H9 (cell line): ENCODE measurements around the gene STAG2. TPM values are rescaled to one million over a fixed set of nuclear protein-coding genes. Genes with fewer than 3 reads are reported as not detected.

ENCODE experiments used
- DNase-seq: peaks from one replicate; pipeline ENCODE4 v3.0.0-alpha.2; 2017
- H2AFZ ChIP-seq: one replicate; pipeline ENCODE4 v1.6.1; 2013; ENCODE audit warnings: mild to moderate bottlenecking, low read length, control low read depth, moderate library complexity
- H2AK5ac ChIP-seq: 2 replicates; pipeline ENCODE4 v1.6.1; 2013; ENCODE audit warnings: low read length, control low read depth, mixed read lengths; ENCODE audit not compliant: insufficient read length
- H2BK120ac ChIP-seq: one replicate; pipeline ENCODE4 v1.6.1; 2013; ENCODE audit warnings: low read depth, mild to moderate bottlenecking, low read length, control low read depth, inconsistent platforms; ENCODE audit not compliant: poor library complexity, severe bottlenecking
- H2BK12ac ChIP-seq: 2 replicates; pipeline ENCODE4 v1.6.1; 2013; ENCODE audit warnings: low read length, control low read depth, mixed read lengths, low read depth; ENCODE audit not compliant: insufficient read length
- H2BK15ac ChIP-seq: 2 replicates; pipeline ENCODE4 v1.6.1; 2013; ENCODE audit warnings: low read depth, low read length, control low read depth
- H2BK20ac ChIP-seq: one replicate; pipeline ENCODE4 v1.6.1; 2013; ENCODE audit warnings: low read depth, mild to moderate bottlenecking, low read length, control low read depth, inconsistent platforms; ENCODE audit not compliant: poor library complexity, severe bottlenecking
- H2BK5ac ChIP-seq: 2 replicates; pipeline ENCODE4 v1.6.1; 2013; ENCODE audit warnings: low read length, control low read depth, mixed read lengths; ENCODE audit not compliant: insufficient read length
- H3K14ac ChIP-seq: 2 replicates; pipeline ENCODE4 v1.6.1; 2013; ENCODE audit warnings: low read length, control low read depth; ENCODE audit not compliant: insufficient read depth
- H3K18ac ChIP-seq: 2 replicates; pipeline ENCODE4 v1.6.1; 2013; ENCODE audit warnings: low read depth, mild to moderate bottlenecking, mixed read lengths, low read length, control low read depth; ENCODE audit not compliant: insufficient read length
- H3K23ac ChIP-seq: 2 replicates; pipeline ENCODE4 v1.6.1; 2013; ENCODE audit warnings: low read length, control low read depth, mixed read lengths, low read depth; ENCODE audit not compliant: insufficient read length
- H3K23me2 ChIP-seq: 2 replicates; pipeline ENCODE4 v1.6.1; 2013; ENCODE audit warnings: low read depth, mild to moderate bottlenecking, mixed read lengths, low read length, control low read depth; ENCODE audit not compliant: insufficient read length, poor library complexity, severe bottlenecking
- H3K27ac ChIP-seq: 2 replicates; pipeline ENCODE4 v1.5.1; 2013; ENCODE audit warnings: low read length, control low read depth, mixed read lengths, low read depth; ENCODE audit not compliant: insufficient read length
- H3K27me3 ChIP-seq: 2 replicates; pipeline ENCODE4 v1.6.1; 2013; ENCODE audit warnings: low read length, control low read depth, inconsistent platforms; ENCODE audit not compliant: insufficient read depth
- H3K4ac ChIP-seq: 2 replicates; pipeline ENCODE4 v1.6.1; 2013; ENCODE audit warnings: low read depth, mild to moderate bottlenecking, control low read depth, inconsistent platforms, low read length, moderate library complexity
- H3K4me1 ChIP-seq: 2 replicates; pipeline ENCODE4 v1.6.1; 2013; ENCODE audit warnings: low read length, control low read depth, inconsistent platforms; ENCODE audit not compliant: insufficient read depth
- H3K4me2 ChIP-seq: 2 replicates; pipeline ENCODE4 v1.6.1; 2013; ENCODE audit warnings: low read length, control low read depth, mixed read lengths; ENCODE audit not compliant: insufficient read length, insufficient read depth
- H3K56ac ChIP-seq: 2 replicates; pipeline ENCODE4 v1.6.1; 2013; ENCODE audit warnings: low read depth, mild to moderate bottlenecking, mixed read lengths, low read length, control low read depth; ENCODE audit not compliant: insufficient read length
- H3K79me1 ChIP-seq: 2 replicates; pipeline ENCODE4 v1.6.1; 2013; ENCODE audit warnings: low read depth, mild to moderate bottlenecking, moderate library complexity, low read length, control low read depth, inconsistent platforms; ENCODE audit not compliant: insufficient read depth, poor library complexity, severe bottlenecking
- H3K79me2 ChIP-seq: 2 replicates; pipeline ENCODE4 v1.6.1; 2013; ENCODE audit warnings: low read length, control low read depth, inconsistent platforms; ENCODE audit not compliant: insufficient read depth
- H3K9ac ChIP-seq: 2 replicates; pipeline ENCODE4 v1.6.1; 2013; ENCODE audit warnings: low read length, control low read depth, mixed read lengths; ENCODE audit not compliant: insufficient read length; ENCODE audit errors: extremely low read depth
- H3K9me3 ChIP-seq: one replicate; pipeline ENCODE4 v1.6.1; 2013; ENCODE audit warnings: low read depth, low read length, inconsistent platforms; ENCODE audit not compliant: control insufficient read depth
- H3T11ph ChIP-seq: one replicate; pipeline ENCODE4 v1.6.1; 2013; ENCODE audit warnings: mild to moderate bottlenecking, low read length, control low read depth, inconsistent platforms
- H4K20me1 ChIP-seq: one replicate; pipeline ENCODE4 v1.6.1; 2013; ENCODE audit not compliant: control insufficient read depth, insufficient read length, insufficient read depth
- H4K5ac ChIP-seq: 2 replicates; pipeline ENCODE4 v1.6.1; 2013; ENCODE audit warnings: low read depth, mild to moderate bottlenecking, mixed read lengths, low read length, control low read depth; ENCODE audit not compliant: insufficient read length
- H4K8ac ChIP-seq: replicated peaks from 2 replicates; pipeline ENCODE4 v1.6.1; 2013; ENCODE audit warnings: low read length, control low read depth, mixed read lengths, low read depth; ENCODE audit not compliant: insufficient read length
- H4K91ac ChIP-seq: 2 replicates; pipeline ENCODE4 v1.6.1; 2013; ENCODE audit warnings: low read depth, mild to moderate bottlenecking, moderate library complexity, mixed read lengths, low read length, control low read depth; ENCODE audit not compliant: insufficient read length
- H3K27ac Mint-ChIP-seq, 3 experiments: 2 replicates in 2 of 3; 3 replicates in 1 of 3; pipeline ENCODE4 v1.8.0; 2020 to 2021; ENCODE audit warnings: mixed read lengths in 3 of 3, mild to moderate bottlenecking in 1 of 3, moderate library complexity in 1 of 3
- H3K27me3 Mint-ChIP-seq: 2 replicates; pipeline ENCODE4 v1.8.0; 2021; ENCODE audit warnings: low read depth, mild to moderate bottlenecking, moderate library complexity, mixed read lengths
- H3K36me3 Mint-ChIP-seq, 3 experiments: 2 replicates in 2 of 3; 3 replicates in 1 of 3; pipeline ENCODE4 v1.8.0; 2020 to 2021; ENCODE audit warnings: low read depth in 3 of 3, mixed read lengths in 3 of 3; ENCODE audit not compliant: insufficient read depth in 1 of 3
- H3K4me1 Mint-ChIP-seq, 2 experiments: 2 replicates each; pipeline ENCODE4 v1.8.0; 2020; ENCODE audit warnings: mixed read lengths in 2 of 2
- H3K4me3 Mint-ChIP-seq, 2 experiments: 2 replicates in 1 of 2; 3 replicates in 1 of 2; pipeline ENCODE4 v1.8.0; 2020 to 2021; ENCODE audit warnings: mild to moderate bottlenecking in 2 of 2, mixed read lengths in 2 of 2, moderate library complexity in 1 of 2
- H3K9me3 Mint-ChIP-seq, 2 experiments: 2 replicates in 1 of 2; 3 replicates in 1 of 2; pipeline ENCODE4 v1.8.0; 2020; ENCODE audit warnings: mild to moderate bottlenecking in 2 of 2, mixed read lengths in 2 of 2, moderate library complexity in 1 of 2
- WGBS: extraction: QIAGEN DNeasy Blood & Tissue Kit; methylation state at CpG from one replicate; pipeline ENCODE4 v1.1.7; 2013; ENCODE audit warnings: missing lambda C conversion rate, low lambda C conversion rate, mixed read lengths; ENCODE audit not compliant: insufficient read length; ENCODE audit errors: extremely low coverage; 5-methylcytosine and 5-hydroxymethylcytosine counted together
- total RNA-seq: library from RNA; stranded (reverse); gene quantifications from 2 replicates; pipeline ENCODE4 v1.2.1, GENCODE V29; 2021
- TF ChIP-seq, protein P1 (sequence below): fragments of 200-600 bp; sonication (generic); conservative IDR thresholded peaks from 3 replicates; pipeline ENCODE4 v1.8.0; 2021; ENCODE audit warnings: antibody characterized with exemption, mild to moderate bottlenecking

Gene STAG2
- total RNA-seq, 1 experiment from 2014 or later: 81.6 TPM

DNA sequence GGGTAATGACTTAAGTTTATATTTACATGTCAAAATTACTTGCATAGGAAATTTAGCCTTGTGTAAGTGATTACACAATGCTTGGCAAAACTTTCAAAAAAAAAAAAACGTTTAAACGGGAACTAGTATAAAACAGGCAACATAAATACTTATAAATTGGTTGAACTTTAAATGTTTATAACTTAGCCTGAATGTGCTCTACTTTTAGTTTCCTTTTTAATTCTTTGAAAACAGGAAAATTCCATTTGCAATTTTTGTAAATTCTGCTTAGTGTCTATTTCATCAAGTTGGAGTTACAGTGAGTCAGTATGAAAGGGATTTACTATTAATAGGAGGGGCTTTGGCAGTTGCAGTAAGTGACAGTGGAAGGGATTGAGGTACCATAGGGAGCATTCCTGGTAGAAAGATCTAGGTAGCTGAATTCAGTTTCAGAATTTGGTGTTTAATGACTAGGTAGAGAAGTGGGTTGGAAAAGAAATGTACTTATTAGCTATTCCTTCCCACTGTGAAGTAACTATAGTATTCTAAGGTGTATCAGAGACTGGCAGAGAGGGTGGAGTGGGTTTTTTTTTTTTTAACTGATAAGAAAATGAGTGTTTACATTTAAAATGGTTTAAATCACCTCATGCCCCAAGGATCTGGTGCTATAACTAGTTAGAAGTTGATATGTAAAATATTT lies 2.8 kb downstream of the STAG2 start:
- H3K79me1 ChIP-seq: no peaks in the 10 kb centered on the region
- H3K9ac ChIP-seq: no peak overlapping the region

More for the DNA sequence above, 2.8 kb downstream of the STAG2 start:
- WGBS: no CpG with 5 or more reads among the region's 2 CpGs
- H3K9me3 Mint-ChIP-seq: peaks cover 22 to 79% of the 10 kb centered on the region in 2 experiments
- peak overlapping the region in 1 of 3 experiments; percentile 42; a peak in 1 of 7 replicates for H3K27ac Mint-ChIP-seq
- peak overlapping the region; percentile 89 to 96 for H3K4me3 Mint-ChIP-seq
- H2BK20ac ChIP-seq: no peak overlapping the region
- no peak overlapping the region for H3K23ac ChIP-seq
- H2BK12ac ChIP-seq: no peak overlapping the region
- no peak overlapping the region for H3K56ac ChIP-seq
- no peak overlapping the region for H3K18ac ChIP-seq
- no peak overlapping the region for H3K14ac ChIP-seq
- H2BK5ac ChIP-seq: no peak overlapping the region
- H4K91ac ChIP-seq: no peak overlapping the region
- peaks cover 1% of the 10 kb centered on the region; the same call in 1 of the 2 replicates for H3K27me3 Mint-ChIP-seq
- no peak overlapping the region for H3T11ph ChIP-seq
- no peaks in the 10 kb centered on the region for H4K20me1 ChIP-seq
- no peak overlapping the region for H4K8ac ChIP-seq
- H2AK5ac ChIP-seq: no peak overlapping the region
- H3K4me1 Mint-ChIP-seq: peaks cover 17 to 32% of the 10 kb centered on the region in 2 experiments
- H3K4me2 ChIP-seq: no peak overlapping the region
- H3K27me3 ChIP-seq: no peaks in the 10 kb centered on the region
- H3K9me3 ChIP-seq: peaks cover 4% of the 10 kb centered on the region
- no peak for DNase-seq
- no peak overlapping the region for H2BK120ac ChIP-seq
- TF ChIP-seq, protein P1, sequence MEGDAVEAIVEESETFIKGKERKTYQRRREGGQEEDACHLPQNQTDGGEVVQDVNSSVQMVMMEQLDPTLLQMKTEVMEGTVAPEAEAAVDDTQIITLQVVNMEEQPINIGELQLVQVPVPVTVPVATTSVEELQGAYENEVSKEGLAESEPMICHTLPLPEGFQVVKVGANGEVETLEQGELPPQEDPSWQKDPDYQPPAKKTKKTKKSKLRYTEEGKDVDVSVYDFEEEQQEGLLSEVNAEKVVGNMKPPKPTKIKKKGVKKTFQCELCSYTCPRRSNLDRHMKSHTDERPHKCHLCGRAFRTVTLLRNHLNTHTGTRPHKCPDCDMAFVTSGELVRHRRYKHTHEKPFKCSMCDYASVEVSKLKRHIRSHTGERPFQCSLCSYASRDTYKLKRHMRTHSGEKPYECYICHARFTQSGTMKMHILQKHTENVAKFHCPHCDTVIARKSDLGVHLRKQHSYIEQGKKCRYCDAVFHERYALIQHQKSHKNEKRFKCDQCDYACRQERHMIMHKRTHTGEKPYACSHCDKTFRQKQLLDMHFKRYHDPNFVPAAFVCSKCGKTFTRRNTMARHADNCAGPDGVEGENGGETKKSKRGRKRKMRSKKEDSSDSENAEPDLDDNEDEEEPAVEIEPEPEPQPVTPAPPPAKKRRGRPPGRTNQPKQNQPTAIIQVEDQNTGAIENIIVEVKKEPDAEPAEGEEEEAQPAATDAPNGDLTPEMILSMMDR: no peak
- H3K4me1 ChIP-seq: no peaks in the 10 kb centered on the region; the same call in 1 of the 2 replicates
- H3K23me2 ChIP-seq: peaks cover 6% of the 10 kb centered on the region
- H2BK15ac ChIP-seq: no peak overlapping the region
- H3K36me3 Mint-ChIP-seq: peaks cover 10 to 16% (median 14%) of the 10 kb centered on the region in 3 experiments
- no peak overlapping the region for H2AFZ ChIP-seq
- H3K79me2 ChIP-seq: peaks cover 34% of the 10 kb centered on the region; the same call in 1 of the 2 replicates
- no peak overlapping the region for H3K27ac ChIP-seq
- no peak overlapping the region for H3K4ac ChIP-seq
- no peak overlapping the region for H4K5ac ChIP-seq
